Measurements from ENCODE around the gene LTBP1. TPM values are rescaled to one million over a fixed set of nuclear protein-coding genes. Genes with fewer than 3 reads are reported as not detected.

The LTBP1 gene
- total RNA-seq, 1 donor from 2014 or later: 327 TPM

DNA sequence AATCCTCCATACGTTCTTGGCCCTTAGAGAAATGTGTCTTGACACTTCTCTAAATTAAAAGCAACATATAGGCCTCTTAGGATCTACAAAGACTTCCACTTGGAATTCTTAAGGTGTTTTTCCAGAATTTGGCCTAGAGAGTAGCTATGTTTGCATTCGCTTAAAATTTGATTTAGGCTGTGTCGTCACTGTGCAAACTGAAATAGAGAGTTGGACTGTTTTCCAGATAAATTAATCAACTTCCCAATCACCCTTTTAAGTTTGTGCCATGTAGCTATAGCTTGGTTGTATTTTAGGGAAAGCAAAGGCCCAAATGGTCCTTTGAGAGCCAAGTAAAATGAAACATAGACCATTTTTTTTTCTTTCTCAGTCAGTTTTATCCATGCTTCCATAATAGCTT lies 401.1 kb downstream of the LTBP1 start:
- peaks cover 8% of the 10 kb centered on the region for H3K27me3 Mint-ChIP-seq (ENCODE audit: unreplicated experiment)
- no peak overlapping the region for H3K4me3 Mint-ChIP-seq (ENCODE audit: unreplicated experiment)
- peaks cover under 1% of the 10 kb centered on the region for H3K4me1 Mint-ChIP-seq (ENCODE audit: unreplicated experiment)
- no peaks in the 10 kb centered on the region for H3K9me3 Mint-ChIP-seq (ENCODE audit: unreplicated experiment)
- H3K36me3 Mint-ChIP-seq (ENCODE audit: low read depth, unreplicated experiment): peaks cover 20% of the 10 kb centered on the region
- TF ChIP-seq, protein P1, sequence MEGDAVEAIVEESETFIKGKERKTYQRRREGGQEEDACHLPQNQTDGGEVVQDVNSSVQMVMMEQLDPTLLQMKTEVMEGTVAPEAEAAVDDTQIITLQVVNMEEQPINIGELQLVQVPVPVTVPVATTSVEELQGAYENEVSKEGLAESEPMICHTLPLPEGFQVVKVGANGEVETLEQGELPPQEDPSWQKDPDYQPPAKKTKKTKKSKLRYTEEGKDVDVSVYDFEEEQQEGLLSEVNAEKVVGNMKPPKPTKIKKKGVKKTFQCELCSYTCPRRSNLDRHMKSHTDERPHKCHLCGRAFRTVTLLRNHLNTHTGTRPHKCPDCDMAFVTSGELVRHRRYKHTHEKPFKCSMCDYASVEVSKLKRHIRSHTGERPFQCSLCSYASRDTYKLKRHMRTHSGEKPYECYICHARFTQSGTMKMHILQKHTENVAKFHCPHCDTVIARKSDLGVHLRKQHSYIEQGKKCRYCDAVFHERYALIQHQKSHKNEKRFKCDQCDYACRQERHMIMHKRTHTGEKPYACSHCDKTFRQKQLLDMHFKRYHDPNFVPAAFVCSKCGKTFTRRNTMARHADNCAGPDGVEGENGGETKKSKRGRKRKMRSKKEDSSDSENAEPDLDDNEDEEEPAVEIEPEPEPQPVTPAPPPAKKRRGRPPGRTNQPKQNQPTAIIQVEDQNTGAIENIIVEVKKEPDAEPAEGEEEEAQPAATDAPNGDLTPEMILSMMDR (IDR thresholded peaks at IDR 0.05; ENCODE audit: unreplicated experiment): no peak
- DNase-seq (ENCODE audit: low spot score): no peak
- H3K27ac Mint-ChIP-seq (ENCODE audit: unreplicated experiment): no peak overlapping the region

DNA sequence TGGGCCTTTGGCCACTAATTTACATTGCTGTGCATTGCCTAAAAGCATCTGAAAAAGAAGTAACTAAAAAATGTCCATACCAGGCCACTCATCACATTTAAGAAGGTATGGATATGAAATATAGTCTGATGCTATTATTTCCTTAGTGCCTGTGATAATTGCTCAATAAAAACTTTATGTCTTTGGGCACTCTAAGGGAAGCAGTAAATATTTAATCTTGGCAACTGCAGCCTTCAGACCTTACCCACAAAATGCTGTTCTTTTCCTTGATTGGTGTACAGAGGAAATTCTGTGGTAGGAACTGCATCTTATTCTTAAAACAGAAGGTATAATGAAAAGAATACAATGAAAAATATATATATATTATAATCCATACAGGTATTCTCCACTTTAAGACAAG lies 403.9 kb downstream of the LTBP1 start:
- H3K4me1 Mint-ChIP-seq (ENCODE audit: unreplicated experiment): no peaks in the 10 kb centered on the region
- H3K27ac Mint-ChIP-seq (ENCODE audit: unreplicated experiment): no peak overlapping the region
- no peak overlapping the region for H3K4me3 Mint-ChIP-seq (ENCODE audit: unreplicated experiment)
- DNase-seq (ENCODE audit: low spot score): no peak
- peaks cover 40% of the 10 kb centered on the region for H3K36me3 Mint-ChIP-seq (ENCODE audit: low read depth, unreplicated experiment)
- TF ChIP-seq, protein P1 (IDR thresholded peaks at IDR 0.05; ENCODE audit: unreplicated experiment): no peak
- peaks cover 11% of the 10 kb centered on the region for H3K27me3 Mint-ChIP-seq (ENCODE audit: unreplicated experiment)
- peaks cover 2% of the 10 kb centered on the region for H3K9me3 Mint-ChIP-seq (ENCODE audit: unreplicated experiment)

DNA sequence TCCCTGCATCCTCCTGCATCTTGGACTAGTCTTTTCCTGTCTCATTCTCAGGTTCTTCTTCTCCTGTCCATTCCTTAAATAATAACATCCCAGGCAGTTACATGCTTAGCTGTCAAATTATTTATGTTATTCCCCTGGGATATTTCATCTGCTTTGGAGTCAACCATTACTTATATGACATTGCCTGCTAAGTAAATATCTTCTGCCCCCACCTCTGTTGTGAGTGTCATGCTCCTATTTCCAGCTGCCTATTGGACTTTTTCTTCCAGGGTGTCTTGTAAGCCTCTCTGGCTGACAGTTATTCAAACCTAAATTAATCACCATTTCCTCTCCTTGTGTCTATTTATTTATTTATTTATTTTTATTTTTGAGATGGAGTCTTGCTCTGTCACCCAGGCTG lies 405.0 kb downstream of the LTBP1 start:
- H3K36me3 Mint-ChIP-seq (ENCODE audit: low read depth, unreplicated experiment): peaks cover 52% of the 10 kb centered on the region
- peaks cover 16% of the 10 kb centered on the region for H3K27me3 Mint-ChIP-seq (ENCODE audit: unreplicated experiment)
- H3K27ac Mint-ChIP-seq (ENCODE audit: unreplicated experiment): no peak overlapping the region
- H3K4me3 Mint-ChIP-seq (ENCODE audit: unreplicated experiment): peak overlapping the region; percentile 17
- H3K9me3 Mint-ChIP-seq (ENCODE audit: unreplicated experiment): peaks cover 6% of the 10 kb centered on the region
- no peaks in the 10 kb centered on the region for H3K4me1 Mint-ChIP-seq (ENCODE audit: unreplicated experiment)
- DNase-seq (ENCODE audit: low spot score): no peak
- TF ChIP-seq, protein P1 (IDR thresholded peaks at IDR 0.05; ENCODE audit: unreplicated experiment): no peak

DNA sequence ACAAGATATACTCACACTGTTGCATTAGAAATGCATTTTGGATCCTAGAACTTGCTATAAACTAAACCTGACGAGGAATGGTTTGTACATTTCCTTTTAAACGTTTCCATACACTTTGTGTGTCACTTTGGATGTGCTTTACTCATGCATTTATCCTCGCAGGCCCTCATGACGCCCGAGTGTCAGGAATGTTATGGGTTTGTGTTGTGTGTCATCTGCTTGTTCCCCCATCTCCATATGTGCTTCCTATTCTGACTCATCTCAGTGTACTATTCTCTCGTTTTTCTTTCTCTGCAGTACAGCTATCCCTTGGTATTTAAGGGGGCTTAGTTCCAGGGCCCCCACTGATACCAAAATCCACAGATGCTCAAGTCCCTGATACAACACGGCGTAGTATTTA lies 408.2 kb downstream of the LTBP1 start:
- TF ChIP-seq, protein P1 (IDR thresholded peaks at IDR 0.05; ENCODE audit: unreplicated experiment): no peak
- no peak overlapping the region for H3K27ac Mint-ChIP-seq (ENCODE audit: unreplicated experiment)
- peaks cover 14% of the 10 kb centered on the region for H3K27me3 Mint-ChIP-seq (ENCODE audit: unreplicated experiment)
- H3K4me3 Mint-ChIP-seq (ENCODE audit: unreplicated experiment): peak overlapping the region; percentile 74
- H3K36me3 Mint-ChIP-seq (ENCODE audit: low read depth, unreplicated experiment): peaks cover 61% of the 10 kb centered on the region
- no peaks in the 10 kb centered on the region for H3K4me1 Mint-ChIP-seq (ENCODE audit: unreplicated experiment)
- H3K9me3 Mint-ChIP-seq (ENCODE audit: unreplicated experiment): peaks cover 6% of the 10 kb centered on the region
- DNase-seq (ENCODE audit: low spot score): no peak

DNA sequence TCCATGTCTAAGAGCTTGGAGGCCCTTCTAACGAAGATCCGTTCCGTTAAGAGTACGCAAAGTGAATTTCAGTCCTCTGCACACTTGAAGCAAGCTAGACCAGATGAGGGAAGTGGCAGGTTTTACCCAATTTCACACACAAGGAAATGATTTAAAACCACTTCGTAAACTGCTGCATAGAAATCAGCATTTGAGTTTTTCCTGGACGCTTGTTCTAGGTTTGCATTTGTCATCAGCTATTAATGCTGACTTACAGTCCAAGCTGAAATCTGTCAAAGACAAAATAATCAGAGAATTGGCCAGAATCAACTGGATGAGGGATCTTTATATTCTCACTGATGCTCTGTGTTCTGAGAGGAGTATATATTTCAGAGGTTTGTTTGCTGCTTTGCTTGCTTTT lies 412.1 kb downstream of the LTBP1 start:
- no peak overlapping the region for H3K27ac Mint-ChIP-seq (ENCODE audit: unreplicated experiment)
- H3K4me3 Mint-ChIP-seq (ENCODE audit: unreplicated experiment): no peak overlapping the region
- no peak for DNase-seq (ENCODE audit: low spot score)
- peaks cover 6% of the 10 kb centered on the region for H3K9me3 Mint-ChIP-seq (ENCODE audit: unreplicated experiment)
- no peaks in the 10 kb centered on the region for H3K4me1 Mint-ChIP-seq (ENCODE audit: unreplicated experiment)
- TF ChIP-seq, protein P1 (IDR thresholded peaks at IDR 0.05; ENCODE audit: unreplicated experiment): no peak
- peaks cover 45% of the 10 kb centered on the region for H3K36me3 Mint-ChIP-seq (ENCODE audit: low read depth, unreplicated experiment)
- peaks cover 9% of the 10 kb centered on the region for H3K27me3 Mint-ChIP-seq (ENCODE audit: unreplicated experiment)
